IMR-90 (cell line): ENCODE results near the gene DSTYK. TPM values are rescaled to one million over a fixed set of nuclear protein-coding genes. Genes with fewer than 3 reads are reported as not detected.

Source experiments
- ATAC-seq: fragments of 200-7000 bp; cut with Tn5 transposase; 2 replicates; pipeline ENCODE4 v1.9.1; 2020; ENCODE audit warnings: low read depth, mild to moderate bottlenecking, moderate library complexity
- BruUV-seq: library from RNA; stranded (reverse); fragments of 400-500 nt; replicated peaks from 2 replicates; lab custom pipeline; 2021; lab: Mats Ljungman, UMichigan
- CTCF ChIA-PET: fragments of 300-600 bp; formaldehyde crosslinking; extraction: SDS; loops from one replicate; lab custom pipeline; 2021; ENCODE audit warnings: antibody characterized with exemption; lab: Yijun Ruan, JAX
- POLR2A ChIA-PET: fragments of 300-600 bp; sonication (Branson Sonifier 250); formaldehyde crosslinking; loops from one replicate; lab custom pipeline; 2022; ENCODE audit warnings: antibody characterized with exemption; ENCODE audit not compliant: unreplicated experiment; lab: Charles Lee
- DNase-seq: peaks from one replicate; pipeline ENCODE4 v3.0.0; 2013
- H2AFZ ChIP-seq: replicated peaks from 2 replicates; pipeline ENCODE3; 2013; ENCODE audit warnings: low read length, mild to moderate bottlenecking; ENCODE audit not compliant: poor library complexity
- H2AK5ac ChIP-seq: 2 replicates; pipeline ENCODE4 v1.6.1; 2013; ENCODE audit warnings: low read depth, low read length, inconsistent platforms
- H2AK9ac ChIP-seq: replicated peaks from 2 replicates; pipeline ENCODE3; 2013; ENCODE audit warnings: mild to moderate bottlenecking, low read depth, low read length, moderate library complexity; ENCODE audit not compliant: poor library complexity
- H2BK120ac ChIP-seq: 2 replicates; pipeline ENCODE4 v1.6.1; 2013; ENCODE audit warnings: low read depth, low read length, inconsistent platforms
- H2BK15ac ChIP-seq: 3 replicates; pipeline ENCODE4 v1.6.1; 2013; ENCODE audit warnings: low read depth, low read length, inconsistent platforms
- H2BK20ac ChIP-seq: 2 replicates; pipeline ENCODE4 v1.6.1; 2013; ENCODE audit warnings: low read depth, mild to moderate bottlenecking, inconsistent platforms, low read length, moderate library complexity
- H2BK5ac ChIP-seq: 2 replicates; pipeline ENCODE4 v1.6.1; 2013; ENCODE audit warnings: mild to moderate bottlenecking, low read depth, low read length, inconsistent platforms; ENCODE audit not compliant: poor library complexity, severe bottlenecking
- H3K14ac ChIP-seq: replicated peaks from 2 replicates; pipeline ENCODE4 v1.6.1; 2013; ENCODE audit warnings: low read depth, low read length, inconsistent platforms
- H3K18ac ChIP-seq: 2 replicates; pipeline ENCODE4 v1.6.1; 2013; ENCODE audit warnings: low read depth, low read length, control low read depth
- H3K23ac ChIP-seq: 2 replicates; pipeline ENCODE4 v1.6.1; 2013; ENCODE audit warnings: low read depth, low read length, inconsistent platforms
- H3K27ac ChIP-seq: 2 replicates; pipeline ENCODE4 v1.5.1; 2013; ENCODE audit warnings: mild to moderate bottlenecking, control low read depth, low read length; ENCODE audit not compliant: insufficient read depth
- H3K27me3 ChIP-seq: 2 replicates; pipeline ENCODE4 v1.6.1; 2013; ENCODE audit warnings: low read length; ENCODE audit not compliant: control insufficient read depth, insufficient read depth
- H3K36me3 ChIP-seq: 2 replicates; pipeline ENCODE4 v1.6.1; 2013; ENCODE audit warnings: low read length, mixed read lengths; ENCODE audit not compliant: control insufficient read depth, insufficient read depth
- H3K4ac ChIP-seq: 2 replicates; pipeline ENCODE4 v1.6.1; 2013; ENCODE audit warnings: low read depth, low read length, inconsistent platforms
- H3K4me1 ChIP-seq: 2 replicates; pipeline ENCODE4 v1.6.1; 2013; ENCODE audit warnings: low read length, mixed read lengths; ENCODE audit not compliant: control insufficient read depth, insufficient read depth
- H3K4me2 ChIP-seq: 2 replicates; pipeline ENCODE4 v1.6.1; 2013; ENCODE audit warnings: low read depth, mild to moderate bottlenecking, control low read depth, low read length, moderate library complexity
- H3K4me3 ChIP-seq: 2 replicates; pipeline ENCODE4 v1.5.1; 2013; ENCODE audit warnings: low read depth, mild to moderate bottlenecking, control low read depth, low read length, moderate library complexity; ENCODE audit not compliant: insufficient read depth
- H3K56ac ChIP-seq: 2 replicates; pipeline ENCODE4 v1.6.1; 2013; ENCODE audit warnings: low read length, inconsistent platforms; ENCODE audit not compliant: insufficient read depth; ENCODE audit errors: extremely low read depth
- H3K79me1 ChIP-seq, 2 experiments: 2 replicates each; pipeline ENCODE4 v1.6.1; 2013; ENCODE audit warnings: low read length in 2 of 2, inconsistent platforms in 1 of 2, low read depth in 1 of 2
- H3K9ac ChIP-seq: 2 replicates; pipeline ENCODE4 v1.6.1; 2013; ENCODE audit warnings: low read depth, low read length, control low read depth
- H3K9me1 ChIP-seq: 2 replicates; pipeline ENCODE4 v1.6.1; 2013; ENCODE audit warnings: low read length, inconsistent platforms; ENCODE audit not compliant: insufficient read depth
- H3K9me3 ChIP-seq: 2 replicates; pipeline ENCODE4 v1.6.1; 2013; ENCODE audit warnings: low read length; ENCODE audit not compliant: control insufficient read depth, insufficient read depth
- H4K20me1 ChIP-seq: 2 replicates; pipeline ENCODE4 v1.6.1; 2013; ENCODE audit warnings: low read length, inconsistent platforms; ENCODE audit not compliant: insufficient read depth
- H4K5ac ChIP-seq: 2 replicates; pipeline ENCODE4 v1.6.1; 2013; ENCODE audit warnings: mild to moderate bottlenecking, low read depth, low read length, control low read depth
- H4K8ac ChIP-seq, 2 experiments: 2 replicates each; pipeline ENCODE4 v1.6.1; 2013; ENCODE audit warnings: low read depth in 2 of 2, low read length in 2 of 2, control low read depth in 1 of 2, inconsistent platforms in 1 of 2
- H4K91ac ChIP-seq: 2 replicates; pipeline ENCODE4 v1.6.1; 2013; ENCODE audit warnings: low read depth, low read length, inconsistent platforms; ENCODE audit not compliant: insufficient read depth
- BHLHE40 ChIP-seq: fragments of 150-350 bp; IDR thresholded peaks from 2 replicates; pipeline ENCODE4 v1.6.1; 2016; ENCODE audit warnings: mild to moderate bottlenecking, low read depth, low read length
- CEBPB ChIP-seq: IDR thresholded peaks from 2 replicates; pipeline ENCODE4 v1.6.1; 2012; ENCODE audit warnings: low read depth, low read length, improper control_type of control experiment
- CHD1 ChIP-seq: IDR thresholded peaks from 2 replicates; pipeline ENCODE4 v1.6.1; 2012; ENCODE audit warnings: low read depth, low read length, improper control_type of control experiment
- ELK1 ChIP-seq: fragments of 150-350 bp; IDR thresholded peaks from 2 replicates; pipeline ENCODE4 v1.6.1; 2016; ENCODE audit warnings: low read depth, mild to moderate bottlenecking, low read length, moderate library complexity, borderline replicate concordance
- FOS ChIP-seq: fragments of 150-350 bp; IDR thresholded peaks from 2 replicates; pipeline ENCODE4 v1.6.1; 2016; ENCODE audit warnings: low read depth, low read length
- MAFK ChIP-seq: IDR thresholded peaks from 2 replicates; pipeline ENCODE4 v1.6.1; 2012; ENCODE audit warnings: low read depth, low read length, improper control_type of control experiment
- MAZ ChIP-seq: IDR thresholded peaks from 2 replicates; pipeline ENCODE4 v1.6.1; 2012; ENCODE audit warnings: low read depth, mild to moderate bottlenecking, low read length, improper control_type of control experiment, moderate library complexity, borderline replicate concordance
- MXI1 ChIP-seq: IDR thresholded peaks from 2 replicates; pipeline ENCODE4 v1.6.1; 2012; ENCODE audit warnings: low read depth, mild to moderate bottlenecking, low read length, moderate library complexity, borderline replicate concordance
- NFE2L2 ChIP-seq: fragments of 150-350 bp; IDR thresholded peaks from 2 replicates; pipeline ENCODE4 v1.6.1; 2016; ENCODE audit warnings: low read depth, mild to moderate bottlenecking, low read length
- POLR2A ChIP-seq: IDR thresholded peaks from 2 replicates; pipeline ENCODE4 v1.6.1; 2012; ENCODE audit warnings: mild to moderate bottlenecking, low read depth, low read length
- RAD21 ChIP-seq: IDR thresholded peaks from 2 replicates; pipeline ENCODE4 v1.6.1; 2012; ENCODE audit warnings: low read length, improper control_type of control experiment
- RCOR1 ChIP-seq: IDR thresholded peaks from 2 replicates; pipeline ENCODE4 v1.6.1; 2012; ENCODE audit warnings: mild to moderate bottlenecking, low read length, improper control_type of control experiment; ENCODE audit not compliant: insufficient replicate concordance
- RFX5 ChIP-seq: IDR thresholded peaks from 2 replicates; pipeline ENCODE4 v1.8.0; 2012; ENCODE audit warnings: low read depth, mild to moderate bottlenecking, low read length, moderate library complexity
- SMC3 ChIP-seq: fragments of 150-350 bp; IDR thresholded peaks from 2 replicates; pipeline ENCODE4 v1.6.1; 2016; ENCODE audit warnings: low read depth, mild to moderate bottlenecking, antibody characterized with exemption, low read length, moderate library complexity
- WGBS, 2 experiments: methylation state at CpG; one replicate each; pipeline versions ENCODE4 v1.1.5 to v1.1.7; 2013; ENCODE audit warnings: missing lambda C conversion rate in 2 of 2; ENCODE audit not compliant: insufficient read length in 1 of 2; ENCODE audit errors: extremely low coverage in 2 of 2; 5-methylcytosine and 5-hydroxymethylcytosine counted together
- dilution Hi-C: fragments of 300-500 bp; cut with HindIII; formaldehyde crosslinking; loops from one replicate; pipeline ENCODE4 v1.14.3; 2018; ENCODE audit warnings: low sequenced_read_pairs; ENCODE audit not compliant: unreplicated experiment
- in situ Hi-C: fragments of 300-500 bp; cut with MboI; formaldehyde crosslinking; loops from 3 replicates; pipeline ENCODE4 v1.14.3; 2019; ENCODE audit warnings: low sequenced_read_pairs, inconsistent platforms, mixed read lengths
- intact Hi-C: fragments of 100-400 bp; cut with micrococcal nuclease; formaldehyde crosslinking; loops from 2 replicates; pipeline ENCODE4 v1.10.0; 2022
- polyA plus RNA-seq, 3 experiments: library from polyadenylated mRNA; depleted of rRNA; stranded (reverse); fragments of >200 nt; gene quantifications; 2 replicates each; pipeline ENCODE4 v1.2.3, GENCODE V29; 2012; ENCODE audit warnings: low replicate concordance in 1 of 3
- total RNA-seq: library from RNA; depleted of rRNA; stranded (reverse); fragments of >200 nt; gene quantifications from 2 replicates; pipeline ENCODE4 v1.2.3, GENCODE V29; 2012

Gene DSTYK
- total and polyA plus RNA-seq, 2 of the 4 experiments (the other 2 are of a cell fraction) = 8.0 to 18.3 TPM

- ChIA-PET POLR2A (no interaction called here), CTCF (no interaction called here)
- dilution Hi-C loops = no loop called here
- Histone ChIP-seq H3K4me1 (peaks cover 21% of the 10 kb centered on the region), H2AK9ac (no peak overlapping the region), H3K9me3 (no peaks in the 10 kb centered on the region), H2AFZ (no peak overlapping the region), H2BK15ac (no peak overlapping the region), H3K27ac (no peak overlapping the region), H4K5ac (no peak overlapping the region), H3K9me1 (peaks cover 12% of the 10 kb centered on the region), H3K9ac (no peak overlapping the region), H3K14ac (no peak overlapping the region), H3K4me2 (no peak overlapping the region), H4K91ac (no peak overlapping the region), H3K36me3 (no peaks in the 10 kb centered on the region), H2BK20ac (no peak overlapping the region), H3K4me3 (no peak overlapping the region), H3K4ac (no peak overlapping the region), H3K56ac (no peak overlapping the region), H4K8ac (no peak overlapping the region), H2BK120ac (no peak overlapping the region), H3K27me3 (no peaks in the 10 kb centered on the region), H3K18ac (no peak overlapping the region), H3K23ac (no peak overlapping the region), H2BK5ac (no peak overlapping the region), H2AK5ac (no peak overlapping the region), H4K20me1 (0 out of 2 replicates have a peak, but pooled peaks cover 3% of the 10 kb centered on the region), H3K79me1 (peaks cover 6 to 8% of the 10 kb centered on the region in 2 experiments; a peak in 2 of 4 replicates)
- BruUV-seq = no TSS peak
- ATAC-seq (no peak), DNase-seq (no peak)
- WGBS, 2 experiments = 51% methylated on average over 3 of the region's 6 CpGs; no CpG with 5 or more reads in 1 of the 2 experiments
- TF ChIP-seq ELK1 (no peak), SMC3 (no peak), POLR2A (no peak), MXI1 (no peak), RAD21 (no peak), CHD1 (no peak), MAFK (no peak), CEBPB (no peak), BHLHE40 (no peak), MAZ (no peak), RFX5 (no peak), FOS (no peak), NFE2L2 (no peak), RCOR1 (no peak)
- in situ Hi-C loops = loop anchor here (25.0 kb wide), 1 partner anchor 438 kb away; no protein-coding TSS in a partner anchor
- intact Hi-C loops = no loop called here
Observed at GRCh38 chr1:205250699-205251098, 39.2 kb upstream of the DSTYK start.
